Keratinocyte (primary cell): Measurements from ENCODE around the gene PGLYRP2.

ENCODE experiments used
- CTCF ChIP-seq, 3 experiments: IDR thresholded peaks in 1 of 3; conservative IDR thresholded peaks in 1 of 3; optimal IDR thresholded peaks in 1 of 3; 2 replicates in 2 of 3; 3 replicates in 1 of 3; pipeline versions ENCODE3 to v1.5.1; 2011; ENCODE audit warnings: low read length in 3 of 3, mild to moderate bottlenecking in 3 of 3, moderate library complexity in 2 of 3, control low read depth in 1 of 3, inconsistent platforms in 1 of 3; ENCODE audit not compliant: insufficient read depth in 2 of 3; ENCODE audit errors: extremely low read depth in 1 of 3
- EZH2 ChIP-seq: IDR thresholded peaks from one replicate; pipeline ENCODE4 v1.6.1; 2012; ENCODE audit warnings: inconsistent platforms, mild to moderate bottlenecking, low read length, moderate library complexity

GRCh38 chr19:15468675-15469512 lies 10.4 kb downstream of the PGLYRP2 start:
- TF ChIP-seq EZH2: no peak
- TF ChIP-seq CTCF (optimal IDR thresholded peaks at IDR 0.05 in 1 of 3, IDR thresholded peaks at IDR 0.05 in 1 of 3, conservative IDR thresholded peaks at IDR 0.05 in 1 of 3; ENCODE audit: extremely low read depth in 1 of 3, insufficient read depth in 2 of 3, low read length in 3 of 3): no peak
